CD8-positive, alpha-beta memory T cell (primary cell): Measurements from ENCODE around the gene SCAF1. TPM values are rescaled to one million over a fixed set of nuclear protein-coding genes. Genes with fewer than 3 reads are reported as not detected.

ENCODE experiments used
- CTCF ChIA-PET: fragments of 350-600 bp; sonication (Branson Sonifier 250); formaldehyde crosslinking; loops from one replicate; lab custom pipeline; 2021; ENCODE audit warnings: antibody characterized with exemption; lab: Charles Lee
- POLR2A ChIA-PET: fragments of 350-600 bp; sonication (Branson Sonifier 250); formaldehyde crosslinking; loops from one replicate; lab custom pipeline; 2021; ENCODE audit warnings: antibody characterized with exemption; lab: Charles Lee
- DNase-seq, 5 donors: peaks; one replicate each; pipeline versions ENCODE4 v3.0.0 to v3.0.0-alpha.2; 2020 to 2022; ENCODE audit warnings: mixed read lengths in 1 of 5
- H3K27ac ChIP-seq: one replicate; pipeline ENCODE4 v1.7.0; 2013; ENCODE audit warnings: low read depth, mild to moderate bottlenecking, low read length, moderate library complexity
- H3K27me3 ChIP-seq: 2 replicates; pipeline ENCODE4 v1.7.0; 2013; ENCODE audit warnings: low read length, mild to moderate bottlenecking; ENCODE audit not compliant: insufficient read depth, poor library complexity, severe bottlenecking
- H3K36me3 ChIP-seq: 2 replicates; pipeline ENCODE4 v1.7.0; 2013; ENCODE audit warnings: mild to moderate bottlenecking, low read length, moderate library complexity; ENCODE audit not compliant: insufficient read depth
- H3K4me1 ChIP-seq: 2 replicates; pipeline ENCODE4 v1.7.0; 2013; ENCODE audit warnings: mild to moderate bottlenecking, low read length, moderate library complexity; ENCODE audit not compliant: insufficient read depth
- H3K4me3 ChIP-seq: 2 replicates; pipeline ENCODE4 v1.7.0; 2013; ENCODE audit warnings: mild to moderate bottlenecking, low read length
- H3K9me3 ChIP-seq: 2 replicates; pipeline ENCODE4 v1.7.0; 2013; ENCODE audit warnings: mild to moderate bottlenecking, low read length
- H3K27ac Mint-ChIP-seq, 8 donors: one replicate each; pipeline ENCODE4 v1.8.0; 2020 to 2021; ENCODE audit warnings: mixed read lengths in 8 of 8, mild to moderate bottlenecking in 6 of 8, inconsistent platforms in 3 of 8, moderate library complexity in 3 of 8
- H3K27me3 Mint-ChIP-seq, 2 donors: one replicate each; pipeline ENCODE4 v1.8.0; 2020 to 2021; ENCODE audit warnings: mixed read lengths in 2 of 2, mild to moderate bottlenecking in 1 of 2, moderate library complexity in 1 of 2
- H3K36me3 Mint-ChIP-seq, 3 donors: one replicate each; pipeline ENCODE4 v1.8.0; 2020 to 2021; ENCODE audit warnings: mixed read lengths in 3 of 3, inconsistent platforms in 1 of 3, mild to moderate bottlenecking in 1 of 3
- H3K4me1 Mint-ChIP-seq, 3 donors: one replicate each; pipeline ENCODE4 v1.8.0; 2020 to 2021; ENCODE audit warnings: mixed read lengths in 3 of 3, inconsistent platforms in 1 of 3, mild to moderate bottlenecking in 1 of 3
- H3K4me3 Mint-ChIP-seq, 7 donors: one replicate each; pipeline ENCODE4 v1.8.0; 2020 to 2021; ENCODE audit warnings: mixed read lengths in 7 of 7, mild to moderate bottlenecking in 6 of 7, moderate library complexity in 4 of 7, inconsistent platforms in 2 of 7
- H3K9me3 Mint-ChIP-seq, 5 donors: one replicate each; pipeline ENCODE4 v1.8.0; 2020 to 2022; ENCODE audit warnings: mixed read lengths in 5 of 5, mild to moderate bottlenecking in 3 of 5, moderate library complexity in 2 of 5, inconsistent platforms in 1 of 5
- polyA plus RNA-seq: library from polyadenylated mRNA; unstranded; fragments of 300-500 nt; fragmentation: Illumina TruSeq; gene quantifications from one replicate; pipeline ENCODE4 v1.2.3, GENCODE V29; 2021
- total RNA-seq, 2 experiments: library from RNA; stranded (reverse); gene quantifications; one replicate each; pipeline ENCODE4 v1.2.3, GENCODE V29; 2021

The SCAF1 gene
- total and polyA plus RNA-seq, 3 experiments from 2014 or later = 3.2 to 79.7 (median 79.2) TPM

DNA sequence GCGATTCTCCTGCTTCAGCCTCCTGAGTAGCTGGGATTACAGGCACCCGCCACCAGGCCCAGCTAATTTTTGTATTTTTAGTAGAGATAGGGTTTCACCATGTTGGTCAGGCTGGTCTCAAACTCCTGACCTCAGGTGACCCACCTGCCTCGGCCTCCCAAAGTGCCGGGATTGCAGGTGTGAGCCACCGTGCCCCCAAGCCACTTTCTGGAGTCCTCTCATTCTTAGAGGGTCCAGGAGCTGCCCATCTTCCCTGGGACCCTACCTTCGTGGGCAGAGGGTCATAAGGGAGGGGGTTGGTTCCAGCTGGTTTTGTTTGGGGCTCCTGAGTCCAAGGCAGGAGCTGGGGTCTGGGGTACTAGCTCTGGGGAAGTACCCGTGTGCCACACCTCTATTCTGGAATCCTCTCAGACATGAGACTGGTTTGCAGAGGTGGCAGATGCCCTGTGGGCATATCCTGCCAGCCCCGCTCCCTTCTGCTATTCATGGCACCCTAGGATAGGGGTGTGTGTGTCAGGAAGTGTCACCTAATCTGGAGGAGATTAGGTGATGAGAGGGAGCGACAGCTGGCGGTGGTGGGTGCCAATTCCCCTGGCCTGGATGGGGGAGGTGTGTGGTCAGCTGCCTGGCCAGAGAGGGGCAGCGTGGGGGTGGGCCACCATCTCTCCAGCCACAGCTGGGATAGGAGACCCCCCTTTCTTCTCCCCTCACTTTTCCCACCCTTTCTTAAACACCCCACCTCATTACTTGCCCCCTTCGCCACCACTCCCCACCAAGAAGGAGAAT, 37.2 kb downstream of the SCAF1 start:
- no peaks in the 10 kb centered on the region for H3K27me3 ChIP-seq
- H3K36me3 Mint-ChIP-seq = peaks cover 4 to 35% (median 6%) of the 10 kb centered on the region in 3 donors
- H3K27me3 Mint-ChIP-seq = peaks cover 0 to 2% of the 10 kb centered on the region in 2 donors
- H3K4me1 ChIP-seq = peaks cover 32% of the 10 kb centered on the region
- H3K9me3 Mint-ChIP-seq = no peaks in the 10 kb centered on the region
- H3K9me3 ChIP-seq = no peaks in the 10 kb centered on the region
- H3K27ac Mint-ChIP-seq = peak overlapping the region; percentile 24 to 98 (median 96)
- peaks cover 28 to 46% (median 31%) of the 10 kb centered on the region in 3 donors for H3K4me1 Mint-ChIP-seq
- POLR2A ChIA-PET = interaction anchor here (0.6 to 2.6 kb wide), 3 partner anchors 38 to 202 kb away, joined by 3 to 14 read pairs (median 3); partner anchors contain the start of genes RRAS and SCAF1
- H3K36me3 ChIP-seq = peaks cover 8% of the 10 kb centered on the region
- DNase-seq = no peak
- CTCF ChIA-PET = interaction anchor here (0.8 to 6.6 kb wide), 11 partner anchors 8 to 287 kb away, joined by 3 to 56 read pairs (median 4); partner anchors contain the start of genes FLT3LG, PRR12 and RRAS
- H3K4me3 ChIP-seq = no peak overlapping the region
- H3K4me3 Mint-ChIP-seq = peak overlapping the region in 3 of 7 donors; percentile 25 to 69 (median 28)
- no peak overlapping the region for H3K27ac ChIP-seq

- Mint-ChIP-seq H3K9me3 (no peaks in the 10 kb centered on the region), H3K4me3 (peak overlapping the region in 4 of 7 donors; percentile 11 to 58 (median 40)), H3K27me3 (peaks cover 0 to 2% of the 10 kb centered on the region in 2 donors), H3K27ac (peak overlapping the region; percentile 56 to 98 (median 90)), H3K36me3 (peaks cover 4 to 41% (median 8%) of the 10 kb centered on the region in 3 donors), H3K4me1 (peaks cover 28 to 46% (median 31%) of the 10 kb centered on the region in 3 donors)
- no peak overlapping the region for H3K4me3 ChIP-seq
- H3K27ac ChIP-seq = peak overlapping the region; percentile 57
- no peak for DNase-seq
- CTCF ChIA-PET = interaction anchor here (0.6 to 6.6 kb wide), 4 partner anchors 9 to 207 kb away, joined by 3 to 56 read pairs (median 6); partner anchors contain the start of genes CPT1C and FLT3LG
- peaks cover 8% of the 10 kb centered on the region for H3K36me3 ChIP-seq
- POLR2A ChIA-PET = interaction anchor here (0.6 to 2.6 kb wide), 3 partner anchors 39 to 202 kb away, joined by 3 to 14 read pairs (median 3); partner anchors contain the start of genes RRAS and SCAF1
- no peaks in the 10 kb centered on the region for H3K9me3 ChIP-seq
- no peaks in the 10 kb centered on the region for H3K27me3 ChIP-seq
- peaks cover 32% of the 10 kb centered on the region for H3K4me1 ChIP-seq
These were observed 37.9 kb downstream of the SCAF1 start for GRCh38 chr19:49679771-49680413.

DNA sequence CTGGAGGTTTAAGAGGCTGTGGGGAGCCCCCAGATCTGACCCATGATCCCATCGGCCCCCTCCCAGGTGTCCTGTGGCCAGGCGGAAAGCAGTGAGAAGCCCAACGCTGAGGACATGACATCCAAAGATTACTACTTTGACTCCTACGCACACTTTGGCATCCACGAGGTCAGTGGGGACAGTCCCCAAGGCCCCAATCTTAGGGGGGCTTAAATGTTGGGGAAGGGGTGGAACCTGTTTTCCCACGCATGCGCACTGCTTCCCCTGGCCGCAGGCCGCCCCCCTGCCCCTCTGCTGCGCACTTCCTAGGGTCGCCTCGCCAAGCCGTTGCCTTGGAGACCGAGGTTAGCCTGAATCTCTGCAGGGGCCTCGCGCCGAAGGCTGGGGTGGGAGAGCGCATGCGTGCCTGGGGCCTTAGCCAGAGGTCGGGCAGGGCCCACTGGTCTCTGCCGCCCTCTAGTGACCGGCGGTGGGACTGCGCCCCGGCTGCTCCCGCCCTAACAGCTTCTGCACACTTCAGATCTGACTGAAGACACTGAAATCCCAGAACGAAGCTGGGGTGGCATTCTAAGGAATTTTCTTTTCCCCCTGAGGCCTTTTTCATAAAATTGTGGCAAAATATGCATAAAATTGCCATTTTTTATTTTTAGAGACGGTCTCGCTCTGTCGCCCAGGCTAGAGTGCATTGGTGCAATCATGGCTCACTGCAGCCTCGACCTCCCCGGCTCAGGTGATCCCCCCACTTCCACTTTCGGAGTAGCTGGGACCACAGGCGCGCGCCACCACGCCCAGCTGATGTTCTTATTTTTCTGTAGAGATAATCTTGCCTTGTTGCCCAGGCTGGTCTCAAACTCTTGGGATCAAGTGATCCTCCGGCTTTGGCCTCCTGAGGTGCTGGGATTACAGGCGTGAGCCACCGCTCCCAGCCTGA, 38.7 kb downstream of the SCAF1 start:
- ChIA-PET POLR2A (interaction anchor here (0.8 to 1.3 kb wide), 2 partner anchors 40 to 229 kb away, joined by 3 read pairs; partner anchors contain the start of gene PIH1D1), CTCF (interaction anchor here (0.6 to 1.9 kb wide), 17 partner anchors 8 to 209 kb away, joined by 3 to 10 read pairs (median 3); partner anchors contain the start of genes ADM5 and CPT1C)
- H3K4me3 Mint-ChIP-seq = peak overlapping the region in 4 of 7 donors; percentile 3 to 66 (median 34)
- H3K9me3 Mint-ChIP-seq = no peaks in the 10 kb centered on the region
- Histone ChIP-seq H3K4me1 (peaks cover 32% of the 10 kb centered on the region), H3K27me3 (no peaks in the 10 kb centered on the region), H3K36me3 (peaks cover 14% of the 10 kb centered on the region), H3K27ac (peak overlapping the region; percentile 57), H3K9me3 (no peaks in the 10 kb centered on the region), H3K4me3 (no peak overlapping the region)
- H3K27me3 Mint-ChIP-seq = peaks cover 0 to 2% of the 10 kb centered on the region in 2 donors
- peak; percentile 86 to 96 (median 91) for DNase-seq
- peaks cover 4 to 49% (median 9%) of the 10 kb centered on the region in 3 donors for H3K36me3 Mint-ChIP-seq
- H3K27ac Mint-ChIP-seq = peak overlapping the region; percentile 56 to 98 (median 90)
- H3K4me1 Mint-ChIP-seq = peaks cover 28 to 46% (median 31%) of the 10 kb centered on the region in 3 donors

GRCh38 chr19:49681830-49682229, 39.8 kb downstream of the SCAF1 start:
- Mint-ChIP-seq H3K4me1 (peaks cover 21 to 37% (median 21%) of the 10 kb centered on the region in 3 donors), H3K36me3 (peaks cover 4 to 55% (median 9%) of the 10 kb centered on the region in 3 donors), H3K9me3 (no peaks in the 10 kb centered on the region), H3K27ac (peak overlapping the region in 1 of 8 donors; percentile 79), H3K4me3 (no peak overlapping the region), H3K27me3 (no peaks in the 10 kb centered on the region)
- H3K4me3 ChIP-seq = no peak overlapping the region
- H3K27ac ChIP-seq = no peak overlapping the region
- peaks cover 15% of the 10 kb centered on the region for H3K36me3 ChIP-seq
- CTCF ChIA-PET = interaction anchor here (1.4 to 1.9 kb wide), 6 partner anchors 10 to 210 kb away, joined by 3 to 10 read pairs (median 5); no protein-coding TSS in a partner anchor
- H3K4me1 ChIP-seq = peaks cover 26% of the 10 kb centered on the region
- DNase-seq = no peak
- H3K9me3 ChIP-seq = no peaks in the 10 kb centered on the region
- POLR2A ChIA-PET = interaction anchor here (1.3 kb wide), 1 partner anchor 230 kb away, joined by 3 read pairs; the partner anchor contains the start of gene PIH1D1
- no peaks in the 10 kb centered on the region for H3K27me3 ChIP-seq

- Histone ChIP-seq H3K9me3 (no peaks in the 10 kb centered on the region), H3K36me3 (peaks cover 15% of the 10 kb centered on the region), H3K27ac (no peak overlapping the region), H3K4me1 (peaks cover 26% of the 10 kb centered on the region), H3K27me3 (no peaks in the 10 kb centered on the region), H3K4me3 (no peak overlapping the region)
- H3K4me3 Mint-ChIP-seq = peak overlapping the region in 1 of 7 donors; percentile 54
- DNase-seq = no peak
- peaks cover 4 to 55% (median 9%) of the 10 kb centered on the region in 3 donors for H3K36me3 Mint-ChIP-seq
- peaks cover 21 to 32% (median 21%) of the 10 kb centered on the region in 3 donors for H3K4me1 Mint-ChIP-seq
- POLR2A ChIA-PET = no interaction called here
- CTCF ChIA-PET = interaction anchor here (1.5 to 1.9 kb wide), 2 partner anchors 111 to 176 kb away, joined by 4 to 10 read pairs; no protein-coding TSS in a partner anchor
- peak overlapping the region in 3 of 8 donors; percentile 14 to 79 (median 66) for H3K27ac Mint-ChIP-seq
- no peaks in the 10 kb centered on the region for H3K27me3 Mint-ChIP-seq
- H3K9me3 Mint-ChIP-seq = no peaks in the 10 kb centered on the region
These were observed 40.3 kb downstream of the SCAF1 start for GRCh38 chr19:49682274-49682673.

DNA sequence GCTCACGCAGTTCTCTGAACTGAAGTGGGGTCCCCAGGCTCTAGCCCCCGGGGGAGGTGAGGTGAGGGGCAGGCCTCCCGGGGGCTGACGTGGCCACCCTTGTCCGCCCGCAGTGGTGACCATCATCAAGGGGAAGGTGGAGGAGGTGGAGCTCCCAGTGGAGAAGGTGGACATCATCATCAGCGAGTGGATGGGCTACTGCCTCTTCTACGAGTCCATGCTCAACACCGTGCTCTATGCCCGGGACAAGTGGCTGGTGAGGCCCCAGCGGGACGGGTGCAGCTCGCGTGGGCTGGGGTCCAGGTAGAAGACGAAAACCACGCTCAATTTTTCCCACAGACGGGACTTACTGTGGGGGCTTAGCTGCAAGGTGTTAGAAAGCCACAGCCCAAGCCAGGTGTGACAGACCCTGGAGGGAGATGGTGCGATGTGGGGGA, 41.8 kb downstream of the SCAF1 start:
- DNase-seq = no peak
- H3K4me1 ChIP-seq = peaks cover 16% of the 10 kb centered on the region
- Mint-ChIP-seq H3K4me1 (peaks cover 12 to 25% (median 13%) of the 10 kb centered on the region in 3 donors), H3K27ac (no peak overlapping the region), H3K9me3 (no peaks in the 10 kb centered on the region), H3K4me3 (peak overlapping the region in 1 of 7 donors; percentile 66), H3K36me3 (peaks cover 4 to 66% (median 9%) of the 10 kb centered on the region in 3 donors), H3K27me3 (no peaks in the 10 kb centered on the region)
- CTCF ChIA-PET = interaction anchor here (0.7 kb wide), 1 partner anchor 365 kb away, joined by 3 read pairs; no protein-coding TSS in a partner anchor
- no peaks in the 10 kb centered on the region for H3K27me3 ChIP-seq
- H3K9me3 ChIP-seq = no peaks in the 10 kb centered on the region
- no peak overlapping the region for H3K27ac ChIP-seq
- no peak overlapping the region for H3K4me3 ChIP-seq
- POLR2A ChIA-PET = no interaction called here
- H3K36me3 ChIP-seq = peaks cover 15% of the 10 kb centered on the region
